Inflammatory macrophage treated with lipopolysaccharide for 4 hours (primary cell): ENCODE data around the gene CCL27.
A peak's percentile ranks its signal among the peaks of the same experiment; 100 is the strongest.

Experiments used
- DNase-seq: peaks from one replicate; pipeline ENCODE4 v3.0.0-alpha.2; 2020

CCL27 gene

DNA sequence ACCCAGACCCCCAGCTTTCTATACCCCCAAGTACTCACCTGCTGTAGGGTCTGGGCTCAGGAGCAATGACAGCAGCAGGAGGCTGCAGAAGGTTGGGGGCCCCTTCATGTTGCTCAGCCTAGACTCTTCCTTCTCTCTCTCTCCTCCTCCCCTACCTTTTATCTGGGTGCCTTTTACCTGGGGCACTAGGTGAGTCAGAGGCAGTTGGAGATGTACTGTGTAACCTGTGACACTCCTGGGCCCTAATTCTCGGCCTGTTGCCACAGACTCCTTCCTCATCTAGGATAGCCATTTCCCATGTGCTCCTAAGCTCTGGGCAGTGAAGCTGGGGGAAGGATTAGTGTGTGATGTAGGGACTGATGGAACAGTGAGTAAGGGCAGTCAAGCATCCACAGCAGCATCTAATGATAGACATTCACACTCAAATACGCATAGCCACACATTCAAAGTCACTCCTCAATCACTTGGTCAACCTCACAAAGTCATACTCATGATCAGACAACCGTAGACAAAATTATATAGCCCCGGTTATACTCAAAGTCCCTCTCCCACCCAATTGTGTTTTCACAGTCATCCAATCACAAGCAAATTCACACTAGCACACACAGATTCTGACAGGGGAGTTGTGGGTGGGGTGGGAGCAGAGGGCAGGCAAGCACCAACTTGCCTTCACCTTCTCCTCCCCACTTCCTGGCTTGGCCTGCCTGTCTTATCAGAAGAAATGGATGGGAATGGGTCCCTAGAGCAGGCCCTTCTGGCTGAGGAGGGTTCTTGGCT is at the start of gene CCL27:
Gene CCL27 (minus strand): TSS at position 132 of the 777 bp plus-strand sequence. CDS start 24 bp downstream, at position 108.
- DNase-seq = no peak

DNA sequence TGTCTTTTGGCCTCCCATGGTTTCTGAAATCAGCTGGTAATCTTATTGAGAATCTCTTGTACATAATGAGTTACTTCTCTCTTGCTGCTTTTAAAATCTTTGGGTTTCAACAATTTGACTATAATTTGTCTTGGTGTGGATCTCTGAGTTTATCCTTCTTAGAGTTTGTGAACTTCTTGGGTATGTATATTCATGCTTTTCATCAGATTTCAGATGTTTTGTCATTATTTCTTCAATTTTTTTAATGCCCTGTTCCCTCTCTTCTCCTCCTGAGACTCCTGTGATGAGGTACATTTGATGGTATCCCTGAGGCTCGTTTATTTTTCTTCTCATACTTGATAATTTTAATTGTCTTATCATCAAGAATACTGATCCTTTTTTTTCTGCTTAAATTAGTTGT is 49.7 kb upstream of the CCL27 start:
- no peak for DNase-seq

- DNase-seq = peak; percentile 34
These were observed 47.6 kb upstream of the CCL27 start, which contains the start of gene CCL21 for GRCh38 chr9:34710023-34710422. CCL21 (minus strand) TSS chr9:34710136; CDS start chr9:34710066, 70 bp downstream.

DNA sequence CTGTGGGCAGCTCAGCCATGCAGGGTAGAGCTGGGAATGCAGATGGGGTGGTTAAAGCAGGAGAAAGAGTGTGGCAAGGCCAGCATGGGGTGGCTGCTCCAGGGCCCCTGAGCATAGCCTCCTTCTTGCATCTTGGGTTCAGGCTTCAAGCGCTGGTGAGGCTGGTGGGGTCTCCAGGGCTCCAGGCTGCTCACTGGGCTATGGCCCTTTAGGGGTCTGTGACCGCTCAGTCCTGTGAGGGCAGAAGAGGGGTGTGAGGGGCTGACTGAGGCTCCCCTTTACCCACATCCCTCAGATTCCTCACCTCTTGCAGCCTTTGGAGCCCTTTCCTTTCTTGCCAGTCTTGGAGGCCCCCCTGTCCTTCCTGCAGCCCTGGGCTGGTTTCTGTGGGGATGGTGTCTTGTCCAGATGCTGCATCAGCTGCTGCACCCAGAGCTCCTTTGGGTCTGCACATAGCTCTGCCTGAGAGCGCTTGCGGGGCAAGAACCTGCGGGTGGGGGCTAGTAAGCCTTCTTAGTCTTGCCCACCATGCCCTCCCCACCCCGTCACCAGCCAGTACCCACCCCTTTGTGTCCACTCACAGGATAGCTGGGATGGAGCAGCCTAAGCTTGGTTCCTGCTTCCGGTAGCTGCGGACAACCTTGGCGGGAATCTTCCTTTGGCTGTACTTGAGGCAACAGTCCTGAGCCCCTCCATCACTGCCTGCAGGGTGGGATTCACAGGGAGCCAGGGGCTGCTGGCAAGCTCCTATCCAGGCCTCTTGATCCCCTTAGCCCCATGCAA is 46.9 kb upstream of the CCL27 start:
- no peak for DNase-seq

DNA sequence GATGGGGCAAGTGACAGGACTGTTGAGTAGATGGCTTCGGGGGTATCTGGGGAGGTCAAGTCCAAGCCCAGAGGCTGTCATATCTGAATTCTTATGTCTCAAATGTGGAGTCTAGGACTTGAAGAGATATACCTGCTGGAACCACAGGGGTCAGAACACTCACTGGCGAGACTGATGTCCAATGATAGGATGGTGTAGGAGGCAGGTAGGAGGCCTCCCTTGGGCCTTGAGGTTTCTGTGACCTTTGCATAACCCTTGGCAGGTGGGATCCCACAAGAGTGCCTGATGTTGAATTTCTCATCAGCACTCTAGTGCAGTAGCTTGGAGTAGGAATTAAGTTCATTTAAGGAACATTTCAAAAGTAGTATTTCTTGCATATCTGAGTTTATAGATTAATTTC is 44.7 kb upstream of the CCL27 start:
- no peak for DNase-seq

GRCh38 chr9:34701769-34702736 is 39.6 kb upstream of the CCL27 start:
- peak; percentile 76 for DNase-seq

DNA sequence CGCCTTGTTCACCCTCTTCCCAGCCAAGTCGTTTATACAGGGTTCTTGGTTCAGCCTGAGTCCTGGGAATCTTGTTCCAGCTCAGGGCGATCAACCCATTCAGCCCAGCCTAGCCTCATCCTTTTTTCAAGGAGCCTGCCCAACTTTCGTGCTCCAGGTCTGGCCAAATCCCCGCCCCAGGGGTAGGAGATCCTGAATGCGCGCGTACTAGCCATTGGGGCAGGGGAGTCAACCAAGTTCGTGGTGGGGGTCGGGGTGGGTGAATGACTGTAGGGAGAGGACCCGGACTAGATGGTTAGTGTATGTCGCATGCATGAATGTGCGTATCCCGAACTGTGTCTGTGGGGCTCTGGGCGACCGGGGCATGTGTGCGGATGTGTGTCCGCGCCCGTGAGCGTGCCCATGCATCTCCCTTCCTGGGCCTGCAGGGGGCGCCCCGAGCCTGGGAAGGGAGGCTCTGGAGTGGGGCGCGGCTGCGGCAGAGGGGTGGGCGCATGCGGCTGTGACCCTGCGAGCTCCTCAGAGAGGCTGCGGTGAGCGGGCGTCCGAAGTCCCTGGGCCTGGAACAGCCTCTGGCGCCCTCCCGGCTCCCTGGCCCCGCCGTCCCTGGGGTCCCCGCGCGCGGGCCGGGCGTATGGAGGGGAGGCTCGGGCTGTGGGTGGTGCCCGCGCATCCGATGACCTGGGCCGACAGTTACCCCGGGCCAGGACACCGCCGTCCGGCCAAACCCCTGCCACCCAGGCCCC is 38.7 kb upstream of the CCL27 start:
- peak; percentile 60 for DNase-seq

- no peak for DNase-seq
These were observed 32.4 kb upstream of the CCL27 start for GRCh38 chr9:34694811-34695210.

DNA sequence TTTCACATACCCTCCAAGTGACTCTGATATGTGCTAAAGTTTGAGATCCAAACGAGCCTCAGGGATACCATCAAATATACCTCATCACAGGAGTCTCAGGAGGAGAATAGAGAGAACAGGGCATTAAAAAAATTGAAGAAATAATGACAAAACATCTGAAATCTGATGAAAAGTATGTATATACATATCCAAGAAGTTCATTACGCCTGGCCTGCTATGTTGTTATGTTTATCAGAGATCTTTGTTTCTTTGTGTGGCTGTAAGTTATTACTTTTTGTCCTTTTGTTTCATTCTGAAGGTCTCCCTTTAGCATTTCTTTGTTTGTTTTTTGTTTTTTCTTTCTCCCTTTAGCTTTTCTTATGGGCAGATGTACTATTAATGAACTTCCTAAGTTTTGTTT is 31.1 kb upstream of the CCL27 start:
- no peak for DNase-seq

GRCh38 chr9:34691936-34692315 is 29.5 kb upstream of the CCL27 start:
- peak; percentile 24 for DNase-seq

DNA sequence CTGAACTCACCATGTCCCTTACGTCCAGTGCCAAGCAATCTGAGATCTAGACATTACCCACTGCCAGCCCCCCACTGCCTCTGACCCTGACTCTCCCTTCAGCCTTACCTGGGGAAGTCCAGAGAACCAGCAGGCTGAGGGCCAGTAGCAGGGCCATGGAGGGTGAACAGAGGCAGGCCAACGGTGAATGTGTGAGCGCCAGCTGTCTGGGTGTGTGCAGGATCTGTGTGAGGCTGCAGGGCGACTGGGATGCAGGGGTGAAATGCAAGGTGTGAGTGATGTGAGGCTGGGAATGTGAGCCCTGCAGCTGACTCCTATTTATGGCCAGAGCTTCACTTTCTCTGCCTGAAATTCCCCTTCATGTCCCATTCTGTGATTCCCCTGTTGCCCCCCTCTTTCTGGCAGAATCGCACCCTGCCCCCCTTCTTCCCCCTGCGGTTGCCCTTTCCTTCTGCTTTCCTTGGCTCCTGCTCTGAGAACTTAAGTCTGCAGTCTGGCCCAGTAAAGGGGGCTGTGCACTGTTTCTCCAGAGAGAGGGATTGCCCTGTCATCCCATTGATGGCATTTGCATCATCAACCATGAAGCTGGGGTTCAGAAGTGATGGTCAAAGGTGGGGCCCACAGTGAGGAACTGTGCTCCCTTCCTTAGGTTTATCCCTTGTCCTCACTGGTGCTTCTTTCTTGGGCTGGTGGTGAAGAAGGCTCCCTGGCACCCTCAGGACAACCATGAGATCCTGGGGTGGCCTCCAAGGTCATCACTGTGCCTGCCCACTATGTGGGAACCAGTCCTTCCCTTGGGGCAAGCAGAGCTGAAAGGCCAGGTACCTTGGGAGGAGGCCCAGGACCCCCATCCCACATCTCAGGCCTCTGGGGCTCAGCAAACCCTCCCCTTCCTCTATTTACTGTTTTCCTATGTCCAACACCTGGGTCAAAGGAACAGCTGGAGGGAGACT is 28.8 kb upstream of the CCL27 start, which contains the start of gene CCL19:
Gene CCL19 (minus strand): TSS at position 294 of the 953 bp plus-strand sequence. CDS start 137 bp downstream, at position 157.
- peak; percentile 27 for DNase-seq

- no peak for DNase-seq
These were observed 27.1 kb upstream of the CCL27 start for GRCh38 chr9:34689512-34689911.

GRCh38 chr9:34689116-34689470 is 26.6 kb upstream of the CCL27 start:
- DNase-seq = no peak

DNA sequence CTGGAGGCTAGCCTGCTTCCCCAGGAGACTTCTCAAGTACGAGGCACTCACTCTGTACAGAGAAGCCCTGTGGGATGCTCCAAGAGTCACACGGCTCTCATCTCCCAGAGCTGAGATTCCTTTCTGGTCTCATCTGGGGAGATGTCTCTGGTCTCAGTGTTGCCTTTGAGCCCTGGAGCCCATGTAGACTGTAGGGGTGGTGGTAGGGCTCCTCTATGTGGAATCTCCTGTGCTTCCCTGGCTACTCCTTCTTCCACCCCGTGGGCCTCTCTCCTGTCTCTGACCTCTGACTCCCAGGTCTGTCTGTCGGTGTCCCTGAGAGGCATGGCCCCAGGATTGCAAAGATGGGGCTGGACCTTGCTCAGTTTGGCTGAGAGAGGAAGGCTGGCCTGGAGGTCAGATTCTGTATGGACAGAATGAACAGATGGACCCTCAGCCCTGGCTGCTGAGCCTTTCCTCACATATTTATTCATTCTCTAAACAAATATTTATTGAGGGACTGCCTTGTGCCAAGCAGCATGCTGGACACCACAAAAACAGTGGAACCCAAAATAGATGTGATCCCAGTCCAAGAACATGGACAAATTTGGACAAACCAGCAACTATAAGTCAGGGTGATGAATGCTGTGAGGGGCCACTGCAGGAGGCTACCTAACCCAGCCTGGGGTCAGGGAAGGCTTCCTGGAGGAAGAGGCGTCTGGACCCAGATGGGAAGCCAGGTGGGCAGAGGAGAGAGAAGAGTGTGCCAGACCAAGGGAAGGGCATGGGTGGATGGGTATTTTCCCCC is 26.1 kb upstream of the CCL27 start:
- no peak for DNase-seq

DNA sequence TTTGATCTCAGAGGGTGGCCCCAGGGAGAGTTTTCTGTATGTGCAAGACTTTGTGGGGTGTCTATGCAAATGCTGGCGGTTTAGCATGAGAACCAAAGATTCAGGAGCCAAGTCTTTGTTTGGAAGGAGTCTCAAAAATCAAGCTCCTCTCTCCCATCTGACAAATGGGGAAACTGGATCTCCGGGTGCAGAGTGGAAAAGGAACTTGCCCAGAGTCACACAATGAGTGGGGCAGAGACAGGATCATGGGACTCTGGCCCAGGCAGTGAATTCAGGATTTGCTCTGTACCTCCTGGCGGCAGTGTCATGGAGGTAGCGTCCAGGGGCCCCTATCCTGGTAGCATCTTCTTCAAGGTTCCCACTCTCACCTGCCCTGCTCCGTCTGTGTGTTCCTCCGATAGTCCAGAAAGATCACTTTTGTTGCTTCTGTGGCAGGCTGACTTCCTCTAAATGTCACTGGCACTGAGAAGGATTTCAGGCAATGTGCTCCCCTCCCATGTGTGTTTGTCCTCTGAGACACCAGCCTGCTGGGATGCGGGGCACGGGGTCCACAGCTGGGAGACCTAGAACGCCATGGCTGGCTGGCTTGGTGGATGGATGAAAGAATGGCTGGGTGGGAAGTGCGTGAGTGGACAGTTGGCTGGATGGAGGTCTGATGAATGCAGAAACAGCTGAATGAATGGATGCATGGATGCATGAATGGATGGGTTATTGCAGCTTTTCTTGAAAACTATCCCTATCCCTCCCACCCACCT is 25.0 kb upstream of the CCL27 start:
- no peak for DNase-seq

GRCh38 chr9:34686732-34687131 is 24.3 kb upstream of the CCL27 start:
- DNase-seq = peak; percentile 51

GRCh38 chr9:34686231-34686630 is 23.8 kb upstream of the CCL27 start:
- no peak for DNase-seq

DNA sequence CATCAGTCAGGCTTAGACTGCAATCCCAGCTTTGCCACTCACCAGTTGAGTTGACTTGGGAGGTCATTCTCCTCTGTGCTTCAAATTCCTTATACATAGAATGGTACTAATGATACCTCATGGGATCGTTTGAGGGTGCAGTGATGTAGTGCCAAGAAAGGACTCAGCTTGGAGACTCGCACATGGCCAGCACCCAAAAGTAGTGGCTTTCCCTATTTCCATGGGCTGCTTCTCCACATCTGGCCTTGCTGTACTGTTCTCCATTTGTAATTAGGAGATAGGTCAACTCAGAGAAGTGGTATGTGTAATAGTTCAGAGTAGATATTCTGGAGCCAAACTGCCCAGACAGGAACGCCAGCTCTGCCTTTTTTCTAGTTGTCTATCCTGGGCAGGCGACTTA is 23.1 kb upstream of the CCL27 start:
- DNase-seq = no peak

GRCh38 chr9:34684816-34685215 is 22.4 kb upstream of the CCL27 start:
- no peak for DNase-seq
